HG03439 (cell line): ENCODE data around the gene SLC25A38.

Source experiments
- ATAC-seq: cut with Tn5 transposase; IDR thresholded peaks from one replicate; pipeline ENCODE4 v1.9.1; 2021; ENCODE audit warnings: mild to moderate bottlenecking, moderate library complexity; ENCODE audit not compliant: unreplicated experiment

The SLC25A38 gene

GRCh38 chr3:39376959-39377634 is 6.1 kb upstream of the SLC25A38 start:
- no peak for ATAC-seq

- ATAC-seq, result peak; percentile 67
These were observed 5.1 kb upstream of the SLC25A38 start for GRCh38 chr3:39378088-39378487.

GRCh38 chr3:39378957-39379777 is 4.0 kb upstream of the SLC25A38 start:
- ATAC-seq, result no peak

- no peak for ATAC-seq
These were observed 3.4 kb upstream of the SLC25A38 start for GRCh38 chr3:39379778-39380155.

- no peak for ATAC-seq
These were observed 1.7 kb upstream of the SLC25A38 start for GRCh38 chr3:39381432-39381831.

- peak; percentile 80 for ATAC-seq
These were observed 903 bp downstream of the SLC25A38 start for GRCh38 chr3:39383881-39384664.

GRCh38 chr3:39384665-39385000 is 1.5 kb downstream of the SLC25A38 start:
- no peak for ATAC-seq

GRCh38 chr3:39385456-39386090 is 2.4 kb downstream of the SLC25A38 start:
- ATAC-seq, result no peak

GRCh38 chr3:39386318-39386717 is 3.1 kb downstream of the SLC25A38 start:
- ATAC-seq, result no peak

- ATAC-seq, result no peak
These were observed 4.3 kb downstream of the SLC25A38 start for GRCh38 chr3:39387411-39387975.

GRCh38 chr3:39388153-39388552 is 5.0 kb downstream of the SLC25A38 start:
- no peak for ATAC-seq

GRCh38 chr3:39388741-39389248 is 5.6 kb downstream of the SLC25A38 start:
- peak; percentile 63 for ATAC-seq

GRCh38 chr3:39390181-39390580 is 7.0 kb downstream of the SLC25A38 start:
- ATAC-seq, result no peak

GRCh38 chr3:39396690-39397089 is 13.5 kb downstream of the SLC25A38 start:
- ATAC-seq, result no peak

GRCh38 chr3:39398700-39399099 is 15.5 kb downstream of the SLC25A38 start:
- no peak for ATAC-seq

- no peak for ATAC-seq
These were observed 18.8 kb downstream of the SLC25A38 start for GRCh38 chr3:39401983-39402382.

GRCh38 chr3:39404943-39405686 is 21.9 kb downstream of the SLC25A38 start:
- ATAC-seq, result no peak

- ATAC-seq, result no peak
These were observed 22.7 kb downstream of the SLC25A38 start for GRCh38 chr3:39405687-39406367.
